ENCODE data around the gene RAPGEF2. TPM values are rescaled to one million over a fixed set of nuclear protein-coding genes. Genes with fewer than 3 reads are reported as not detected.

Gene RAPGEF2
- total RNA-seq, 1 experiment from 2014 or later, result 21.2 TPM

- ATAC-seq, result no peak
- H3K9me3 ChIP-seq (ENCODE audit: low read length), result no peaks in the 10 kb centered on the region
- no peak overlapping the region for H3K9ac ChIP-seq (ENCODE audit: low read length)
- no TSS peak for BruUV-seq (replicated peaks)
- H3F3A ChIP-seq (ENCODE audit: low read length, unreplicated experiment), result no peaks in the 10 kb centered on the region
- no peaks in the 10 kb centered on the region for H3K9me2 ChIP-seq (replicated peaks; ENCODE audit: low read length)
- TF ChIP-seq EZH2phosphoT487 (IDR thresholded peaks at IDR 0.05; ENCODE audit: borderline replicate concordance, low read length), result no peak
- no peak for TF ChIP-seq EZH2 (IDR thresholded peaks at IDR 0.05; ENCODE audit: low read length, unreplicated experiment)
- TF ChIP-seq CTCF (conservative IDR thresholded peaks at IDR 0.05; ENCODE audit: low read depth, low read length), result no peak
- no peaks in the 10 kb centered on the region for H3K79me2 ChIP-seq (ENCODE audit: low read length)
- no peaks in the 10 kb centered on the region for H3K4me1 ChIP-seq (ENCODE audit: insufficient read depth, low read length)
- H3K4me2 ChIP-seq (ENCODE audit: low read length), result no peak overlapping the region
- no peak overlapping the region for H3K27ac ChIP-seq (ENCODE audit: low read length)
- CTCF ChIA-PET, result no interaction called here
- H3K4me3 ChIP-seq (ENCODE audit: low read length), result no peak overlapping the region
- no peak overlapping the region for H2AFZ ChIP-seq (ENCODE audit: low read length)
- H4K20me1 ChIP-seq (ENCODE audit: low read length), result no peaks in the 10 kb centered on the region
- no peaks in the 10 kb centered on the region for H3K27me3 ChIP-seq (ENCODE audit: low read length)
- POLR2A ChIA-PET (ENCODE audit: unreplicated experiment), result no interaction called here
- intact Hi-C loops (cut with micrococcal nuclease), result no loop called here
- H3K36me3 ChIP-seq (ENCODE audit: low read depth, low read length), result no peaks in the 10 kb centered on the region; the same call in 1 of the 2 replicates
- DNase-seq, result no peak
Observed at GRCh38 chr4:159343116-159343515, 240.2 kb downstream of the RAPGEF2 start.

DNA sequence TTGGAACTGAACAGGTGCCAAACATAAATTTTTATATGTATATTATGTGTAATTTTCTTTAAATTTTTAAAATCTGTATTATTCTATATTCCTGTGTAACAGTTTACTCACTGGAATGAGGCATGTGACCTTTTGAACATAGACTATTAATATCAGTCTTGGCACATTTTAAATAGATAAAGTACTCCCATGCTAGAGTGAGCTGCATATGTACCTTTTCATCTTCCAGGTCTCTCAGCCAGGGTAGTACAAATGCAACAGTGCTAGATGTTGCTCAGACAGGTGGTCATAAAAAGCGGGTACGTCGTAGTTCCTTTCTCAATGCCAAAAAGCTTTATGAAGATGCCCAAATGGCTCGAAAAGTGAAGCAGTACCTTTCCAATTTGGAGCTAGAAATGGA lies 242.0 kb downstream of the RAPGEF2 start:
- Histone ChIP-seq H3K36me3 (ENCODE audit: low read depth, low read length) (no peaks in the 10 kb centered on the region), H3K9ac (ENCODE audit: low read length) (no peak overlapping the region), H3K27ac (ENCODE audit: low read length) (no peak overlapping the region), H3K4me1 (ENCODE audit: insufficient read depth, low read length) (no peaks in the 10 kb centered on the region), H3K79me2 (ENCODE audit: low read length) (no peaks in the 10 kb centered on the region), H3K27me3 (ENCODE audit: low read length) (no peaks in the 10 kb centered on the region), H3F3A (ENCODE audit: low read length, unreplicated experiment) (no peaks in the 10 kb centered on the region), H3K9me3 (ENCODE audit: low read length) (no peaks in the 10 kb centered on the region), H4K20me1 (ENCODE audit: low read length) (no peaks in the 10 kb centered on the region), H3K9me2 (replicated peaks; ENCODE audit: low read length) (no peaks in the 10 kb centered on the region), H2AFZ (ENCODE audit: low read length) (no peak overlapping the region), H3K4me2 (ENCODE audit: low read length) (no peak overlapping the region), H3K4me3 (ENCODE audit: low read length) (no peak overlapping the region)
- POLR2A ChIA-PET (ENCODE audit: unreplicated experiment), result no interaction called here
- intact Hi-C loops (cut with micrococcal nuclease), result no loop called here
- TF ChIP-seq CTCF (conservative IDR thresholded peaks at IDR 0.05; ENCODE audit: low read depth, low read length), result no peak
- no peak for TF ChIP-seq EZH2phosphoT487 (IDR thresholded peaks at IDR 0.05; ENCODE audit: borderline replicate concordance, low read length)
- no peak for TF ChIP-seq EZH2 (IDR thresholded peaks at IDR 0.05; ENCODE audit: low read length, unreplicated experiment)
- no peak for ATAC-seq
- BruUV-seq (replicated peaks), result no TSS peak
- CTCF ChIA-PET, result no interaction called here
- no peak for DNase-seq

GRCh38 chr4:159346681-159347080 lies 243.8 kb downstream of the RAPGEF2 start:
- Histone ChIP-seq H3K9me3 (ENCODE audit: low read length) (no peaks in the 10 kb centered on the region), H3K27ac (ENCODE audit: low read length) (no peak overlapping the region), H3K27me3 (ENCODE audit: low read length) (no peaks in the 10 kb centered on the region), H3F3A (ENCODE audit: low read length, unreplicated experiment) (no peaks in the 10 kb centered on the region), H3K36me3 (ENCODE audit: low read depth, low read length) (no peaks in the 10 kb centered on the region), H3K9me2 (replicated peaks; ENCODE audit: low read length) (no peaks in the 10 kb centered on the region), H3K79me2 (ENCODE audit: low read length) (no peaks in the 10 kb centered on the region), H3K4me1 (ENCODE audit: insufficient read depth, low read length) (no peaks in the 10 kb centered on the region), H4K20me1 (ENCODE audit: low read length) (no peaks in the 10 kb centered on the region), H2AFZ (ENCODE audit: low read length) (no peak overlapping the region), H3K4me2 (ENCODE audit: low read length) (no peak overlapping the region), H3K9ac (ENCODE audit: low read length) (no peak overlapping the region), H3K4me3 (ENCODE audit: low read length) (no peak overlapping the region)
- no peak for ATAC-seq
- ChIA-PET POLR2A (ENCODE audit: unreplicated experiment) (no interaction called here), CTCF (no interaction called here)
- intact Hi-C loops (cut with micrococcal nuclease), result no loop called here
- no peak for DNase-seq
- BruUV-seq (replicated peaks), result no TSS peak
- no peak for TF ChIP-seq EZH2 (IDR thresholded peaks at IDR 0.05; ENCODE audit: low read length, unreplicated experiment)
- no peak for TF ChIP-seq CTCF (conservative IDR thresholded peaks at IDR 0.05; ENCODE audit: low read depth, low read length)
- no peak for TF ChIP-seq EZH2phosphoT487 (IDR thresholded peaks at IDR 0.05; ENCODE audit: borderline replicate concordance, low read length)
